Body of pancreas (tissue), 4 donors: ENCODE results near the gene SPSB1.

Experiments used
- CTCF ChIP-seq, 7 experiments: fragments of 450-650 bp in 4 of 7; fragments of 200-600 bp in 3 of 7; sonication (generic) in 3 of 7; IDR thresholded peaks; one replicate each; pipeline ENCODE4 v1.5.1; 2016 to 2019; ENCODE audit warnings: antibody characterized with exemption in 7 of 7
- POLR2A ChIP-seq, 3 donors: fragments of 450-650 bp; IDR thresholded peaks; one replicate each; pipeline ENCODE4 v1.6.1; 2016; ENCODE audit warnings: antibody characterized with exemption in 3 of 3, mild to moderate bottlenecking in 2 of 3

- TF ChIP-seq CTCF (IDR thresholded peaks at IDR 0.05) (no peak), POLR2A (IDR thresholded peaks at IDR 0.05) (no peak)
Measured at GRCh38 chr1:9247894-9248293, 44.8 kb upstream of the SPSB1 start.
